Colonic mucosa (tissue), 4 donors: ENCODE results near the gene EXD2. TPM values are rescaled to one million over a fixed set of nuclear protein-coding genes. Genes with fewer than 3 reads are reported as not detected.

Experiments
- DNase-seq: peaks from one replicate; pipeline ENCODE4 v3.0.0-alpha.2; 2020
- H3K27ac ChIP-seq: fragments of 200-600 bp; one replicate; pipeline ENCODE4 v1.8.0; 2021
- H3K27me3 ChIP-seq: fragments of 200-600 bp; one replicate; pipeline ENCODE4 v1.8.0; 2021
- H3K36me3 ChIP-seq: fragments of 200-600 bp; one replicate; pipeline ENCODE4 v1.8.0; 2021
- H3K4me1 ChIP-seq: fragments of 200-600 bp; one replicate; pipeline ENCODE4 v1.8.0; 2021; ENCODE audit warnings: mild to moderate bottlenecking
- H3K4me3 ChIP-seq: fragments of 200-600 bp; one replicate; pipeline ENCODE4 v1.8.0; 2021
- H3K9ac ChIP-seq, 2 donors: one replicate each; pipeline ENCODE4 v1.7.0; 2013; ENCODE audit warnings: control low read depth in 2 of 2, low read depth in 2 of 2, low read length in 2 of 2
- H3K9me3 ChIP-seq: fragments of 200-600 bp; one replicate; pipeline ENCODE4 v1.8.0; 2021
- CTCF ChIP-seq: fragments of 200-600 bp; IDR thresholded peaks from one replicate; pipeline ENCODE4 v1.8.0; 2022; ENCODE audit warnings: antibody characterized with exemption, mild to moderate bottlenecking
- intact Hi-C: fragments of 100-400 bp; cut with DNase I; formaldehyde crosslinking; loops from one replicate; pipeline ENCODE4 v1.14.1; 2022
- total RNA-seq, 2 donors: library from RNA; stranded (reverse); fragmentation: NEBNext Ultra II Directional in 1 of 2; extraction: Animal tissue kit (Norgen Biotek cat#: 25700) in 1 of 2; gene quantifications; one replicate each; pipeline ENCODE4 v1.2.1, GENCODE V29; 2021
- donor health status: healthy.
- donor health status: DM: no; HTN: no; CAD: no.
- donor health status: DM: no; HTN: no; CAD: no.

EXD2 gene
- total RNA-seq, 2 donors from 2014 or later: 21.9 to 24.2 TPM

DNA sequence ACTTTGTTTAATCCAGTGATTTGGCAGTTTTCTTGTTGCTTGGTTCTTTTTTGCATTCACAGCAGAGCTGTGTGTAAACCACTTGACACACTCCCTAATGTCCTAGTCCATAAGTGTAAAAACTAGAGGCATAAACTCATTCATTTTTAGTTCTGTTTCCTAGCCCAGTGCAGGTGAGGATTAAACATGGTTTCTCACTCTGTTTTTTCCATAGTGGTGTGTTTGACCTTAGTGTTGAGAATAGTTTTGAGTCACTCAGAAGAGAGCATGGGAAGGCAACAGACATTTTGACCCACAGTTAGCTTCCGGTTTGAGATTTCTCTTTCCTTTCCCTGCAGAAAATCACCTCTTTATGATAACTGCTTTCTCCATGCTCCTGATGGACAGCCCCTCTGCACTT is 44.4 kb downstream of the EXD2 start:
- no peak for DNase-seq
- intact Hi-C loops: loop anchor here (10.0 kb wide), 1 partner anchor 91 kb away; no protein-coding TSS in a partner anchor
- no peaks in the 10 kb centered on the region for H3K4me1 ChIP-seq
- H3K36me3 ChIP-seq: peaks cover 8% of the 10 kb centered on the region
- TF ChIP-seq CTCF: no peak
- H3K27ac ChIP-seq: no peak overlapping the region
- no peak overlapping the region for H3K4me3 ChIP-seq
- H3K9me3 ChIP-seq: no peaks in the 10 kb centered on the region
- no peaks in the 10 kb centered on the region for H3K27me3 ChIP-seq
- H3K9ac ChIP-seq: no peak overlapping the region

GRCh38 chr14:69237142-69237541 is 45.8 kb downstream of the EXD2 start:
- intact Hi-C loops: loop anchor here (10.0 kb wide), 1 partner anchor 92 kb away; no protein-coding TSS in a partner anchor
- Histone ChIP-seq H3K4me1 (no peaks in the 10 kb centered on the region), H3K27me3 (no peaks in the 10 kb centered on the region), H3K4me3 (no peak overlapping the region), H3K36me3 (peaks cover 8% of the 10 kb centered on the region), H3K9me3 (no peaks in the 10 kb centered on the region), H3K9ac (no peak overlapping the region), H3K27ac (no peak overlapping the region)
- DNase-seq: no peak
- no peak for TF ChIP-seq CTCF

- Histone ChIP-seq H3K9me3 (no peaks in the 10 kb centered on the region), H3K4me3 (no peak overlapping the region), H3K27me3 (no peaks in the 10 kb centered on the region), H3K36me3 (peaks cover 8% of the 10 kb centered on the region), H3K9ac (no peak overlapping the region), H3K4me1 (no peaks in the 10 kb centered on the region), H3K27ac (no peak overlapping the region)
- no peak for TF ChIP-seq CTCF
- intact Hi-C loops: loop anchor here (10.0 kb wide), 1 partner anchor 93 kb away; no protein-coding TSS in a partner anchor
- no peak for DNase-seq
These were observed 46.3 kb downstream of the EXD2 start for GRCh38 chr14:69237584-69237983.

DNA sequence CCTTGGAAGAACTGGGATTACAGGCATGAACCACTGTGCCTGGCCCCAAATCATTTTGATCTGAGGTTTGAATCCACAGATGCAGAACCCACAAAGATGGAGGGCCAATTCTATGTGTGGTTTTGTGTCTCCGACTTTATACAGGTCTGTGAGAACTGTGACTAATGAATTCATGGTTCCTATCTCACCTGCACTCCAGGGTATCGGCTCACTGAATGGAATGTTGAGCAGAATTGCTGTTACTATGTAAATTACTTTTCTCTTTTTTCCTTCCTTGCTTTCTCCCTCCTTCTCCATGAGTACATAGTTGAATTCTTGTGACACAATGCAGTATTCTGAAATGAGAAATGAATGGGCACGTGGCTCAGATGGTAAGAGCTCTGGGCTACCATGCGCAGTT is 47.6 kb downstream of the EXD2 start:
- DNase-seq: no peak
- Histone ChIP-seq H3K9me3 (no peaks in the 10 kb centered on the region), H3K4me3 (no peak overlapping the region), H3K36me3 (peaks cover 8% of the 10 kb centered on the region), H3K27ac (no peak overlapping the region), H3K9ac (no peak overlapping the region), H3K27me3 (no peaks in the 10 kb centered on the region), H3K4me1 (no peaks in the 10 kb centered on the region)
- TF ChIP-seq CTCF: no peak
- intact Hi-C loops: loop anchor here (10.0 kb wide), 1 partner anchor 94 kb away; no protein-coding TSS in a partner anchor

DNA sequence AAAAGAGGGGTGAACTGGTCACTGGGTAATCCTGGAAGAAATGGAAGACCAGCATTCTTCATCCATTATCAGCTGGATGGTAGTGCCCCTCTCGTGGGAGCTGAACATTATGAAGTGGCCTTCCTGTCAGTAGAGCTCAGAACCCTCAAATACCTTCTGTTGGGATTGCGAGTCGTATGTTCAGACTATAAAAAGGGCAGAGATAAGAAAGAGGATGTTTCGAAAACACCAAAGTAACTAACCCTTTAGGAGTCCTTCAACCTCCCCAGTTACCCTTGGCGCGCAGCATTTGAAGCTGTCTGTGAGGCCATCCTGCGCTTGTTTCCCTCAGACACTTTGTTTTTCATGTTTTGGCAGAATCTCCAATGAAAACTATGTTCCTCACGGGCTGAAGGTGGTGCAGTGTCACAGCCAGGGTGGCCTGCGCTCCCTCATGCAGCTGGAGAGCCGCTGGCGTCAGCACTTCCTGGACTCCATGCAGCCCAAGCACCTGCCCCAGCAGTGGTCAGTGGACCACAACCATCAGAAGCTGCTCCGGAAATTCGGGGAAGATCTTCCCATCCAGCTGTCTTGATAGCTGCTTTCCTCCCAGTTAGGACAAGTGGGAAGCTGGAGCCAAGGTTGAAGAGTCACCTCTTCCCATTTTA is 49.4 kb downstream of the EXD2 start:
- intact Hi-C loops: no loop called here
- Histone ChIP-seq H3K27me3 (no peaks in the 10 kb centered on the region), H3K4me3 (no peak overlapping the region), H3K4me1 (no peaks in the 10 kb centered on the region), H3K9ac (no peak overlapping the region), H3K9me3 (no peaks in the 10 kb centered on the region), H3K27ac (no peak overlapping the region), H3K36me3 (peaks cover 8% of the 10 kb centered on the region)
- DNase-seq: no peak
- no peak for TF ChIP-seq CTCF
